Measurements from ENCODE around the gene IQSEC1.

IQSEC1 gene

DNA sequence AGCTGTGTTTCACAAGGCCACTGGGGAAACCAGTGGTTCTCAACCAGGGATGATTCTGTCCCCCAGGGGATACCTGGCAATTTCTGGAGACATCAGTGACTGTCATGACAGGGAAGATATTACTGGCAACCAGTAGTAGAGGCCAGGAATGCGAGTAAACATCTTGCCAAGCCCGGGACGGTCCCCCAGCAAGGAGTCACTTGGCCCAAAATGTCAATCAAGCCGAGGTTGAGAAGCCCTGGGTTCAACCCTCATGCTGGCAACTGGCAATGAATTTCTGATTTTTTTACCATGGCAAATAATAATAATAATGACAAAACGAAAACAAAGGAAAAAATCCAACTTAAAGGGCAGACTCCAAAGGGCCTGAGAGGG lies 166.3 kb downstream of the IQSEC1 start:
- WGBS, 2 experiments (ENCODE audit: insufficient coverage in 2 of 2) = 93 to 95% methylated on average over 5 of the region's 5 CpGs
- no peaks in the 10 kb centered on the region for H3K4me1 ChIP-seq (ENCODE audit: control insufficient read depth, insufficient read depth, low read length, poor library complexity, severe bottlenecking)
- H3K9me3 ChIP-seq (ENCODE audit: control insufficient read depth, low read length) = no peaks in the 10 kb centered on the region
- no peak overlapping the region for H3K27ac ChIP-seq (ENCODE audit: low read depth, low read length, severe bottlenecking)
- no peak overlapping the region for H3K4me3 ChIP-seq (ENCODE audit: extremely low read depth, insufficient read depth, low read length, poor library complexity, severe bottlenecking)
- H3K36me3 ChIP-seq (ENCODE audit: control insufficient read depth, insufficient read depth, low read length) = peaks cover 60% of the 10 kb centered on the region

DNA sequence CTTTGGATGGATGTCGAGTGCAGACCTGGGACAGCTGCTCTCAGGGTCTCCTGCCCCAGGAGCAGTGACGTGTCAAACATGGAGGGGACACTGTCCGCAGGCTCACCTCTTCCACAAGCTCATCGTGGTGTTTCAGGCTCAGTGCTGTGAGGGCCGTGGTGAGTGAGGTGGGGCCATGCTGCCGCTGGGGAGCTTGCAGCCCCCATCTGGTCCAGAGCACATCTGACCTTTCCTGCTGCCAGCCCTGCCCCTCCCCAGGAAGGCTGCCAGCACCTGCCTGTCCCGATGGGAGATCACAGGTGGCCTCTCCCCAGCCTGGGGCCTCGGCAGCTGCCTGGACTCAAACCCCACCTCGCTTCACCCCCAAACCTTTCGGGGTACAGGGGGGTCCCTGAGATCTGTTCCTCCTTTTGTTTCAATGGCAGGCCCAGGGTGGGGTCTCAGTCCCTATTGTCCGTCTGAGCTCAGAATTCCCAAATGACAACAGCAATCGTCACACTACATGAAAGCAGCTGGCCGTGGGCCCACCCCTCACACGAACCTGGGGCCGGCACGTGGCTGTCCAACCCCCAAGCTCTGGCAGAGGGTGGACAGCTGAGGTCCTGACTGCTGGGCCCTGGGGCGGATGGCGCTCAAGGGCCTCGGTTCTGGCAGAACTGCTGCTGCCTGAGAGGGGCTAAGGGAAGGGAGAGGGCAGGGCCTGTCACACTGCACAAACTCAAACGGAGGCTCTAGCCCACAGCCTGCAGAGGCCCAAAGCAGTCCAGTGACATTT lies 166.9 kb downstream of the IQSEC1 start:
- H3K4me1 ChIP-seq (ENCODE audit: control insufficient read depth, insufficient read depth, low read length, poor library complexity, severe bottlenecking) = no peaks in the 10 kb centered on the region
- H3K9me3 ChIP-seq (ENCODE audit: control insufficient read depth, low read length) = no peaks in the 10 kb centered on the region
- H3K27ac ChIP-seq (ENCODE audit: low read depth, low read length, severe bottlenecking) = no peak overlapping the region
- WGBS, 2 experiments (ENCODE audit: insufficient coverage in 2 of 2) = 91 to 95% methylated on average over 18 to 20 of the region's 20 CpGs
- H3K4me3 ChIP-seq (ENCODE audit: extremely low read depth, insufficient read depth, low read length, poor library complexity, severe bottlenecking) = no peak overlapping the region
- peaks cover 59% of the 10 kb centered on the region for H3K36me3 ChIP-seq (ENCODE audit: control insufficient read depth, insufficient read depth, low read length)

DNA sequence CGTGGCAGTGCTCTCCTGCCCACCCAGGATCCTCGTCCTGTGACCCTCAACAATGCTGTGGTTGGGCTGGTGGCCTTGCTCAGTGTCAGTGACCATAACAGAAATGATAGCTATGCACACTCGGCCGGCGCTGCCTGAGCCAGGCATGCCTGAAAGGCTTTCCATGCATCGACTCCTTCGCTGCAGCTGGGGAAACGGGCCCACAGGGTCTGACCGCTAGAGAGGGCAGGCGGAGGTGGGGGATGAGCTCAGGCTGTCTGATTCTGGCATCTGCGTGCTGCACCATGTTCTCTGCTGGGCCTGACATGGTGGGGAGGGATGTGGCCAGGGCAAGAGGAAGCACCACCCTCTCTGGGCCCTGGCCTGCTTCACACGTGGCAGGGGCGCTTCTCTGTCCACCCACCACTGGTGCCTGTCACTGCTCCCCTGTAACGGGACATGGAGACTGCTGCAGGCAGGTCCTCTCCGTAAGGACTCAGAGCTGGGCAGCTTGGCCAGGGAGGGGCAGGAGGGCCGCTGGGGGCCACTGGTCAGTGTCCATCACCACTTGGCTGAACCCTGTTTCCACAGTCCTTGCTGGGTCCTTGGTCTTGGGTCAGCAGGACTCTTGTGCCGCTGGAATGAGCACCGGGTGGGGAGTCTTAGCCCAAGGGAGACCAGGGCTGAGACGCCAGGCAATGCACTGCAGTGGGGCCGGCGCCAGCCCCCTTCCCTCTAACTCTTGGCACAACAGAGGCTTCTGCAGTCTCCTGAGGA lies 167.7 kb downstream of the IQSEC1 start:
- Histone ChIP-seq H3K36me3 (ENCODE audit: control insufficient read depth, insufficient read depth, low read length) (peaks cover 62% of the 10 kb centered on the region), H3K4me3 (ENCODE audit: extremely low read depth, insufficient read depth, low read length, poor library complexity, severe bottlenecking) (no peak overlapping the region), H3K27ac (ENCODE audit: low read depth, low read length, severe bottlenecking) (no peak overlapping the region), H3K4me1 (ENCODE audit: control insufficient read depth, insufficient read depth, low read length, poor library complexity, severe bottlenecking) (no peaks in the 10 kb centered on the region), H3K9me3 (ENCODE audit: control insufficient read depth, low read length) (no peaks in the 10 kb centered on the region)
- 93 to 96% methylated on average over 20 of the region's 21 CpGs for WGBS, 2 experiments (ENCODE audit: insufficient coverage in 2 of 2)

DNA sequence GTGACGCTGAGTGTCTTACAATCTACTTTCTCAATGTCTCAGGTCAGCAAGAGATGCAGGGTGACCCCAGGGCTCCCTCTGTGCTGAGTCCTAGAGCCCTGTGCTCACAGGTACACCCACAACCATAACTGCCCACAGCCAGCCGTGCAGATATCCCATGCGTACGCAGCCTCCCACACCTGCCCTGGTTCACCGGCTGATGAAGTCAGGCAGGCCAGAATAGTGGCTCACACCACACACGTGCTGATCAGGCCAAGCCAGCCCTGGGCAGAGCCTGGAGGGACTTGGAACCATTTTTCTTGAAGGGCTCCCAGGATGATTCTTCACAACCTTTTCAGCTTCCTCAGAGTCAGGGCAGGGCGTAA lies 168.3 kb downstream of the IQSEC1 start:
- Histone ChIP-seq H3K27ac (ENCODE audit: low read depth, low read length, severe bottlenecking) (no peak overlapping the region), H3K4me3 (ENCODE audit: extremely low read depth, insufficient read depth, low read length, poor library complexity, severe bottlenecking) (no peak overlapping the region), H3K4me1 (ENCODE audit: control insufficient read depth, insufficient read depth, low read length, poor library complexity, severe bottlenecking) (no peaks in the 10 kb centered on the region), H3K9me3 (ENCODE audit: control insufficient read depth, low read length) (no peaks in the 10 kb centered on the region), H3K36me3 (ENCODE audit: control insufficient read depth, insufficient read depth, low read length) (peaks cover 60% of the 10 kb centered on the region)
- WGBS, 2 experiments (ENCODE audit: insufficient coverage in 2 of 2) = 95 to 96% methylated on average over 7 of the region's 7 CpGs

DNA sequence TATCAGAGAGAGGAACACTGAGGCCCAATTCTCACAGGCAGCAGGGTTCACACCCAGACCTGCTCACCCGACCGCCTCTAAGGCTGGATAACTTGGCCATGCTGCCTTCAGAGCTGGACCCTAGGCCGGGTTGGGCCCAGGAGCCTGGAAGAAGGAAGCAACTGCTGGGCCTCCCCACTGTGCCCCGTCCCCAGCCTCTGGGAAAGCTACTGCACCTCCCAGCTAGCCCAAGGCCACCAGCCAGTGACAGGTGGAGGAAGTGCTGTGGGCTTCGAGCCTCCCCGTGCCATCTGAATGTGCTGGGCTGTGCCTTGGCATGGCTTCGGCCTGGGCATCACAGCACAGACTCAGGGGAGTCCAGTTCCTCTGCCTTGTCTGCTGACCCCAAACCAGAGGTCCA lies 169.3 kb downstream of the IQSEC1 start:
- no peaks in the 10 kb centered on the region for H3K9me3 ChIP-seq (ENCODE audit: control insufficient read depth, low read length)
- H3K4me1 ChIP-seq (ENCODE audit: control insufficient read depth, insufficient read depth, low read length, poor library complexity, severe bottlenecking) = no peaks in the 10 kb centered on the region
- H3K36me3 ChIP-seq (ENCODE audit: control insufficient read depth, insufficient read depth, low read length) = peaks cover 55% of the 10 kb centered on the region
- H3K27ac ChIP-seq (ENCODE audit: low read depth, low read length, severe bottlenecking) = no peak overlapping the region
- no peak overlapping the region for H3K4me3 ChIP-seq (ENCODE audit: extremely low read depth, insufficient read depth, low read length, poor library complexity, severe bottlenecking)
- WGBS, 2 experiments (ENCODE audit: insufficient coverage in 2 of 2) = 92 to 95% methylated on average over 6 to 7 of the region's 7 CpGs

DNA sequence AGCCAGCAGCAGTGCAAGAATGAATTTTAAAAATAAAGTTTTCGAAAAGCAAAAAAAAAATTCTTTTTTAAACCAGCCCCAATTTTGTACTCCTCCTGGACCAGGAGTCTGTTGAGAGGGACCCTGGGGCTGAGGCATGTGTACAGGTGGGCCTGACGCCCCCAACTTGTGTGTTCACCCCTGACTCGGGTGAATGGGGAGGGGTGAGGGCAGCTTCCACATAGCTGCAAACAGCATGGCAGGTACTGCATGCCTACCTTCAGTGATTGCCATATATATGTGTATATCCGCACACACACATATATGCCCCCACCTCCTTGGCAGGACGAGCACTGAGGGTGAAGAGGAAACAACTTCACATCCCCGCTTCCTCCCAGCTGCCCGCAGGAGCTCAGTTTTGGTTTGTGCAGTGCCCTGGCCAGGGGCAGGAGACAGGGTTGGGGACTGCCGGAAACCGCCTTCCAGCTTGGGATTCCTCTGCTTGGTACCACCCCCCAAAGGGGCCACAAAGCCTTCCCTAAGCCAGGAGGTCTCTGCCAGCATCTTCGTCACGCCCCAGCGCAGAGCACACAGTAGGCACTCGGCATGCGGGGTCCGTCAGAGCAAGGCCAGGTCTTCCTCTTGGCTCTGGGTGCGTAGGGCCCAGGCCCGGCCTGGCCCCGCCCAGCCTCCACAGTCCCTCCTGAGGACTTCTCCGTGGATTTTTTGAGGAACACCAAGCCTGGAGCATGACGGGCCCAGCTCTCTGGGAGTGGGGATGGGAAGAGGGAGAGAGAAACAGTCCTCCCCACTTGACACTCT lies 170.0 kb downstream of the IQSEC1 start:
- Histone ChIP-seq H3K9me3 (ENCODE audit: control insufficient read depth, low read length) (no peaks in the 10 kb centered on the region), H3K36me3 (ENCODE audit: control insufficient read depth, insufficient read depth, low read length) (peaks cover 50% of the 10 kb centered on the region), H3K4me3 (ENCODE audit: extremely low read depth, insufficient read depth, low read length, poor library complexity, severe bottlenecking) (no peak overlapping the region), H3K4me1 (ENCODE audit: control insufficient read depth, insufficient read depth, low read length, poor library complexity, severe bottlenecking) (no peaks in the 10 kb centered on the region), H3K27ac (ENCODE audit: low read depth, low read length, severe bottlenecking) (no peak overlapping the region)
- 91% methylated on average over 9 to 13 of the region's 20 CpGs for WGBS, 2 experiments (ENCODE audit: insufficient coverage in 2 of 2)

DNA sequence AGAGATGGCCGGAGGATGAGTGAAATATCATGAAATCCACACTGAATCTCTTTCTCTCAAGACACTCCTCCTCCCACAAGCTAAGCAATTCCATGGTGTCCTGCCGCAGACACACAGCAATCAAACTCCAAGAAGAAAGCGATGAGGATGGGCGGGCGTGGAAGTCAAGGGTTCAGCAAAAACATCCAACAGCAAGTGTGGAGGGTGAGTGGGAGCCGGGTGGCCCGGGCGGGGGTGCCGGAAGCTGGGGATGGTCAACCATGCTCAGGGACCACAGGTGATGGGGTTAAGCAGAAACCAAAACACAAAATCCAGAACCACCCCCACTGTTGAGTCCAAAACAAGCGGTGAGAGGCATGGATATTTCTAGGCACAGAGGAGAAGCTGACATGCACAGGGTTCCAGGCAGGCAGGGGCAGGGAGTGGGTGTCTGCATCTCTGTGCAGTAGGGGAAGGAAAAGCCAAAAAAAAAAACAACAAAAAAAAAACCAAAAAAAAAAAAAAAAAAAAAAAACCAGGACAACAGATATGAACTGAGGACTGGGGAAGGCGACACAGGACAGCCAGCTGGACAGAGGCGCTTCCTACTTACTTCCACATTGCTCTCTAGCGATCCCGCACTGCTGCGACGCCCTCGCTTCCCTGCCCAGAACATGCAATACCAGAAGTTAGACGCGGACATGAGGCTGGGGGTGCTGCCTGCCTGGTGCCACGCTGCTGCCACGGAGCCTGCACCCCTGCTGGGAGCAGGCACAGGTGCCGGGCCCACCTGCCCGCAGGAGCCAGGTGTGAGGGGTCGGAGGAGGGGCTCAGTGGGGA lies 170.8 kb downstream of the IQSEC1 start:
- H3K36me3 ChIP-seq (ENCODE audit: control insufficient read depth, insufficient read depth, low read length) = peaks cover 53% of the 10 kb centered on the region
- 94 to 97% methylated on average over 13 of the region's 24 CpGs for WGBS, 2 experiments (ENCODE audit: insufficient coverage in 2 of 2)

DNA sequence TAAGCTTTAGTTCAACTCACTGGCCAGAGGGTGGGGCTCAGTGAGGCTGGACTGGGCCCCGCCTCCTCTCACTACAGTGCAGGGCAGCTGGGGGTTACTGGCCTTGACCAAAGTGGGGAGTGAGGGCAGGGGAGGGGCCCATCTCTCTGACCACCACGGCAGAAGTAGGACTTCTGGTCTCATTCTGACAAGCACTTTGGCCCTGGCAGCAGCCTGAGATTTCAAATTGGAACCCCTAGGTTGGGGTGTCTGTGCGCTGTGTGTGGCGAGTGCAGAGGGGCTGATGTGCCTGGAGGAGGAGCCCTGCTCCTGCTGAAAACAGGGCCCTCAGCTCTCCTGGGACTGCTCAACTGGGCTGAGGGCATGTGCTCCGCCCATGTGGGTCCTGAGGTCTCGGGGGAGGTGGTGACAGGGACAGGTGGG lies 171.6 kb downstream of the IQSEC1 start:
- Histone ChIP-seq H3K27ac (ENCODE audit: low read depth, low read length, severe bottlenecking) (no peak overlapping the region), H3K4me3 (ENCODE audit: extremely low read depth, insufficient read depth, low read length, poor library complexity, severe bottlenecking) (no peak overlapping the region), H3K4me1 (ENCODE audit: control insufficient read depth, insufficient read depth, low read length, poor library complexity, severe bottlenecking) (no peaks in the 10 kb centered on the region), H3K9me3 (ENCODE audit: control insufficient read depth, low read length) (no peaks in the 10 kb centered on the region), H3K36me3 (ENCODE audit: control insufficient read depth, insufficient read depth, low read length) (peaks cover 52% of the 10 kb centered on the region)
- WGBS, 2 experiments (ENCODE audit: insufficient coverage in 2 of 2) = 82 to 92% methylated on average over 2 to 4 of the region's 6 CpGs

More for the DNA sequence above, 170.8 kb downstream of the IQSEC1 start:
- Histone ChIP-seq H3K27ac (ENCODE audit: low read depth, low read length, severe bottlenecking) (no peak overlapping the region), H3K4me1 (ENCODE audit: control insufficient read depth, insufficient read depth, low read length, poor library complexity, severe bottlenecking) (no peaks in the 10 kb centered on the region), H3K4me3 (ENCODE audit: extremely low read depth, insufficient read depth, low read length, poor library complexity, severe bottlenecking) (no peak overlapping the region), H3K9me3 (ENCODE audit: control insufficient read depth, low read length) (no peaks in the 10 kb centered on the region)

DNA sequence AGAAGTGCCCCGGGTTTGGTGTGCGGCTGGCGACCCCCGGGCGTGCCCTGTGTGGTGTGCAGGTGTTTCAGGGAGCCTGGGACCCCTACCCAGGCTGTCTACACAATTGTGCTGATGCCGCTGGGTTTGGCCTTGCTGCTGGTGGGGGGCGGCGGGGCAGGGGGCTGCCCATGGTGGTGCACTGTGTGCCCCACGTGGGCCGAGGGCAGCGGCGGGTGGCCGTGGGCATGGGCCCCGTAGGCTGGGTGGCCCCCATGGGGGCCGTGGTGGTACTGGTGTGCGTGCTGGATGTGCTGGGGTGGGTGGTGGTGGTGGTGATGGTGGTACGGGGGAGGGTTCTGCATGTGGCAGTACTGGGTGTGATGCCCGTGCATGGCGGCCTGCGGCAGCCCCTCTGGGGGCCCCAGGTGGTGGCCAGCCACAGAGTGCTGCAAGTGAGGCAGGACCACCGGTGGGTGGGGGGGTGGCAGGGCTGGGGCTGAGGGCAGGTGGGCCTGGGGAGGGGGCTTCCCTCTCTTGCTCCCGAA lies 172.3 kb downstream of the IQSEC1 start:
- Histone ChIP-seq H3K4me1 (ENCODE audit: control insufficient read depth, insufficient read depth, low read length, poor library complexity, severe bottlenecking) (no peaks in the 10 kb centered on the region), H3K27ac (ENCODE audit: low read depth, low read length, severe bottlenecking) (no peak overlapping the region), H3K36me3 (ENCODE audit: control insufficient read depth, insufficient read depth, low read length) (peaks cover 45% of the 10 kb centered on the region), H3K9me3 (ENCODE audit: control insufficient read depth, low read length) (no peaks in the 10 kb centered on the region), H3K4me3 (ENCODE audit: extremely low read depth, insufficient read depth, low read length, poor library complexity, severe bottlenecking) (no peak overlapping the region)
- 91 to 98% methylated on average over 11 to 12 of the region's 22 CpGs for WGBS, 2 experiments (ENCODE audit: insufficient coverage in 2 of 2)
